ENCODE data around the gene MCTS1. TPM values are rescaled to one million over a fixed set of nuclear protein-coding genes. Genes with fewer than 3 reads are reported as not detected.

Gene MCTS1
- total and polyA plus RNA-seq, 4 donors, result 12.1 to 56.1 (median 25.1) TPM

DNA sequence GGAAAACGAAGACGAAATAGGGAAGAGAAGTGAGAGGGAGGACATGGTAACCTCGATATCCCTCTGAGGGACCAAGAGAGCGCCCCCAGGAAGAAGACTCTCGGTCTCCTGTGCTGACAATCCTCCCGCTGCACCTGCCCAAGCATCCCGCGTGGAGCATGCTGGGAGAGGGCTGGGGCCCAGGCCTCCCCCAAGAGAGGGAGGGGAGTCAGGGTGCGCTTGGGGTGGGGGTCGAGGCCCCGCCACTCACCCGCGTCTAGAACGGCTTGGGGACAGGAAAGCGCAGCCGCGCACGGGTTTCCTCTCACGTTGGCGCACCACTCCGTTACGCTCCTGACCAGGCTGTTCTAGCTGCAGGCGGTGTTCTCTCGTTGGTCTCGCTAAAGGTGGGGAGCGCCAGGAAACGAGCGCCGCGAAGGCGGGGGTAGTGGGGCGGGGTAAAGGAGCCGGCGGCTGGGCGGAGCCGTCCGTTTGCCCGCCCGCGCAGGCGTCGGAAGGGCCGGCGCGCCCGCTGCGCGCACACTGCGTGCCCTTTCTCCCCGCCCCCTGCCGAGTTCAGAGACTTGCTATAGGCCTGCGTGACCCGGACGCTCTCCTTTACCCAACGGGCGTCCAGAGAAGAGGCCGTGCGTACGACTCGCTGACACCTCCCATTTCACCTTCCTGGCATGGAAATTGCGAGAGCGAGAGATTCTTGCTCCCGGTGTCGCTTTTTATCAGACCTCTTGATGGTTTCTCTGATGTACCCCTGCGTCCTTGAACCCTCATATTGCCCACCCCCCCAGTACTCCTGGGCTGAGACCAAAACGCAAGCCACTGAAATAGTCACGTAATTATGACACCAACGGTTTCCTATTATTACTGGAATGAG, 26.0 kb downstream of the MCTS1 start, which contains the start of gene C1GALT1C1:
Gene C1GALT1C1 (minus strand): TSS at position 388 of the 871 bp plus-strand sequence. CDS start 2,888 bp downstream, outside the sequence.
- under 1% methylated on average over 68 of the region's 68 CpGs for WGBS
- no peaks in the 10 kb centered on the region for H3K36me3 ChIP-seq (ENCODE audit: control insufficient read depth in 4 of 4, insufficient read depth in 3 of 4, low read depth in 1 of 4, low read length in 3 of 4)
- no peaks in the 10 kb centered on the region for H3K9me3 ChIP-seq (ENCODE audit: control insufficient read depth in 4 of 4, low read length in 3 of 4)
- TF ChIP-seq HNF4G (IDR thresholded peaks at IDR 0.05), result no peak
- TF ChIP-seq FOXA2 (IDR thresholded peaks at IDR 0.05), result no peak
- peak in 1 of 2 donors; percentile 20 for TF ChIP-seq GABPA (IDR thresholded peaks at IDR 0.05 in 1 of 2, conservative IDR thresholded peaks at IDR 0.05 in 1 of 2)
- TF ChIP-seq, protein P1, sequence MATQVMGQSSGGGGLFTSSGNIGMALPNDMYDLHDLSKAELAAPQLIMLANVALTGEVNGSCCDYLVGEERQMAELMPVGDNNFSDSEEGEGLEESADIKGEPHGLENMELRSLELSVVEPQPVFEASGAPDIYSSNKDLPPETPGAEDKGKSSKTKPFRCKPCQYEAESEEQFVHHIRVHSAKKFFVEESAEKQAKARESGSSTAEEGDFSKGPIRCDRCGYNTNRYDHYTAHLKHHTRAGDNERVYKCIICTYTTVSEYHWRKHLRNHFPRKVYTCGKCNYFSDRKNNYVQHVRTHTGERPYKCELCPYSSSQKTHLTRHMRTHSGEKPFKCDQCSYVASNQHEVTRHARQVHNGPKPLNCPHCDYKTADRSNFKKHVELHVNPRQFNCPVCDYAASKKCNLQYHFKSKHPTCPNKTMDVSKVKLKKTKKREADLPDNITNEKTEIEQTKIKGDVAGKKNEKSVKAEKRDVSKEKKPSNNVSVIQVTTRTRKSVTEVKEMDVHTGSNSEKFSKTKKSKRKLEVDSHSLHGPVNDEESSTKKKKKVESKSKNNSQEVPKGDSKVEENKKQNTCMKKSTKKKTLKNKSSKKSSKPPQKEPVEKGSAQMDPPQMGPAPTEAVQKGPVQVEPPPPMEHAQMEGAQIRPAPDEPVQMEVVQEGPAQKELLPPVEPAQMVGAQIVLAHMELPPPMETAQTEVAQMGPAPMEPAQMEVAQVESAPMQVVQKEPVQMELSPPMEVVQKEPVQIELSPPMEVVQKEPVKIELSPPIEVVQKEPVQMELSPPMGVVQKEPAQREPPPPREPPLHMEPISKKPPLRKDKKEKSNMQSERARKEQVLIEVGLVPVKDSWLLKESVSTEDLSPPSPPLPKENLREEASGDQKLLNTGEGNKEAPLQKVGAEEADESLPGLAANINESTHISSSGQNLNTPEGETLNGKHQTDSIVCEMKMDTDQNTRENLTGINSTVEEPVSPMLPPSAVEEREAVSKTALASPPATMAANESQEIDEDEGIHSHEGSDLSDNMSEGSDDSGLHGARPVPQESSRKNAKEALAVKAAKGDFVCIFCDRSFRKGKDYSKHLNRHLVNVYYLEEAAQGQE (IDR thresholded peaks at IDR 0.05), result peak; percentile 80
- TF ChIP-seq, protein P2, sequence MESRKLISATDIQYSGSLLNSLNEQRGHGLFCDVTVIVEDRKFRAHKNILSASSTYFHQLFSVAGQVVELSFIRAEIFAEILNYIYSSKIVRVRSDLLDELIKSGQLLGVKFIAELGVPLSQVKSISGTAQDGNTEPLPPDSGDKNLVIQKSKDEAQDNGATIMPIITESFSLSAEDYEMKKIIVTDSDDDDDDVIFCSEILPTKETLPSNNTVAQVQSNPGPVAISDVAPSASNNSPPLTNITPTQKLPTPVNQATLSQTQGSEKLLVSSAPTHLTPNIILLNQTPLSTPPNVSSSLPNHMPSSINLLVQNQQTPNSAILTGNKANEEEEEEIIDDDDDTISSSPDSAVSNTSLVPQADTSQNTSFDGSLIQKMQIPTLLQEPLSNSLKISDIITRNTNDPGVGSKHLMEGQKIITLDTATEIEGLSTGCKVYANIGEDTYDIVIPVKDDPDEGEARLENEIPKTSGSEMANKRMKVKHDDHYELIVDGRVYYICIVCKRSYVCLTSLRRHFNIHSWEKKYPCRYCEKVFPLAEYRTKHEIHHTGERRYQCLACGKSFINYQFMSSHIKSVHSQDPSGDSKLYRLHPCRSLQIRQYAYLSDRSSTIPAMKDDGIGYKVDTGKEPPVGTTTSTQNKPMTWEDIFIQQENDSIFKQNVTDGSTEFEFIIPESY (IDR thresholded peaks at IDR 0.05), result no peak
- TF ChIP-seq RXRA (IDR thresholded peaks at IDR 0.05), result peak in 1 of 2 donors; percentile 45
- no peak for TF ChIP-seq JUND (IDR thresholded peaks at IDR 0.05)
- peak; percentile 71 for TF ChIP-seq YY1 (IDR thresholded peaks at IDR 0.05)
- TF ChIP-seq, protein P3, sequence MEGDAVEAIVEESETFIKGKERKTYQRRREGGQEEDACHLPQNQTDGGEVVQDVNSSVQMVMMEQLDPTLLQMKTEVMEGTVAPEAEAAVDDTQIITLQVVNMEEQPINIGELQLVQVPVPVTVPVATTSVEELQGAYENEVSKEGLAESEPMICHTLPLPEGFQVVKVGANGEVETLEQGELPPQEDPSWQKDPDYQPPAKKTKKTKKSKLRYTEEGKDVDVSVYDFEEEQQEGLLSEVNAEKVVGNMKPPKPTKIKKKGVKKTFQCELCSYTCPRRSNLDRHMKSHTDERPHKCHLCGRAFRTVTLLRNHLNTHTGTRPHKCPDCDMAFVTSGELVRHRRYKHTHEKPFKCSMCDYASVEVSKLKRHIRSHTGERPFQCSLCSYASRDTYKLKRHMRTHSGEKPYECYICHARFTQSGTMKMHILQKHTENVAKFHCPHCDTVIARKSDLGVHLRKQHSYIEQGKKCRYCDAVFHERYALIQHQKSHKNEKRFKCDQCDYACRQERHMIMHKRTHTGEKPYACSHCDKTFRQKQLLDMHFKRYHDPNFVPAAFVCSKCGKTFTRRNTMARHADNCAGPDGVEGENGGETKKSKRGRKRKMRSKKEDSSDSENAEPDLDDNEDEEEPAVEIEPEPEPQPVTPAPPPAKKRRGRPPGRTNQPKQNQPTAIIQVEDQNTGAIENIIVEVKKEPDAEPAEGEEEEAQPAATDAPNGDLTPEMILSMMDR (IDR thresholded peaks at IDR 0.05; ENCODE audit: low read depth, low read length, missing input control), result no peak
- TF ChIP-seq, protein P4, sequence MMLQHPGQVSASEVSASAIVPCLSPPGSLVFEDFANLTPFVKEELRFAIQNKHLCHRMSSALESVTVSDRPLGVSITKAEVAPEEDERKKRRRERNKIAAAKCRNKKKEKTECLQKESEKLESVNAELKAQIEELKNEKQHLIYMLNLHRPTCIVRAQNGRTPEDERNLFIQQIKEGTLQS (IDR thresholded peaks at IDR 0.05), result no peak
- no peak for TF ChIP-seq HNF4A (conservative IDR thresholded peaks at IDR 0.05)
- TF ChIP-seq EGR1 (IDR thresholded peaks at IDR 0.05; ENCODE audit: low read depth in 2 of 2), result no peak
- no peak for TF ChIP-seq RAD21 (IDR thresholded peaks at IDR 0.05)
- peak; percentile 43 for TF ChIP-seq SP1 (IDR thresholded peaks at IDR 0.05)
- peak; percentile 31 for TF ChIP-seq TAF1 (conservative IDR thresholded peaks at IDR 0.05)
- TF ChIP-seq NR2F2 (IDR thresholded peaks at IDR 0.05), result no peak
- no peak for TF ChIP-seq FOXA1 (IDR thresholded peaks at IDR 0.05)
- TF ChIP-seq, protein P5, sequence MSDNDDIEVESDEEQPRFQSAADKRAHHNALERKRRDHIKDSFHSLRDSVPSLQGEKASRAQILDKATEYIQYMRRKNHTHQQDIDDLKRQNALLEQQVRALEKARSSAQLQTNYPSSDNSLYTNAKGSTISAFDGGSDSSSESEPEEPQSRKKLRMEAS (IDR thresholded peaks at IDR 0.05), result no peak
- no peaks in the 10 kb centered on the region for H3K27me3 ChIP-seq (ENCODE audit: control insufficient read depth in 4 of 4, insufficient read depth in 4 of 4, low read length in 3 of 4)
- DNase-seq (ENCODE audit: low spot score), result peak; percentile 87
- H3K27ac ChIP-seq (ENCODE audit: low read depth in 1 of 2, low read length in 2 of 2), result peak within 1 kb of the TSS; percentile 89 to 97
- H3K9ac ChIP-seq (ENCODE audit: low read depth in 1 of 2, low read length in 2 of 2), result peak within 1 kb of the TSS; percentile 56 to 96
- H3K4me1 ChIP-seq (ENCODE audit: control insufficient read depth in 4 of 4, insufficient read depth in 4 of 4, low read length in 3 of 4), result peaks cover 0 to 2% (median 1%) of the 10 kb centered on the region in 4 donors
- H3K4me3 ChIP-seq (ENCODE audit: low read depth in 1 of 3, low read length in 3 of 3), result peak within 1 kb of the TSS; percentile 55 to 82 (median 82)
